Loucy (cell line): ENCODE data around the gene GIMAP1.

ENCODE experiments used
- EZH2phosphoT487 ChIP-seq: fragments of 200-600 bp; IDR thresholded peaks from 2 replicates; pipeline ENCODE4 v1.6.1; 2018; ENCODE audit warnings: antibody characterized with exemption, mild to moderate bottlenecking, moderate library complexity, borderline replicate concordance
- TF ChIP-seq, protein P1 (sequence below): fragments of 200-600 bp; sonication (generic); conservative IDR thresholded peaks from 2 replicates; pipeline ENCODE4 v1.5.1; 2014; ENCODE audit warnings: mild to moderate bottlenecking, antibody characterized with exemption, low read length

DNA sequence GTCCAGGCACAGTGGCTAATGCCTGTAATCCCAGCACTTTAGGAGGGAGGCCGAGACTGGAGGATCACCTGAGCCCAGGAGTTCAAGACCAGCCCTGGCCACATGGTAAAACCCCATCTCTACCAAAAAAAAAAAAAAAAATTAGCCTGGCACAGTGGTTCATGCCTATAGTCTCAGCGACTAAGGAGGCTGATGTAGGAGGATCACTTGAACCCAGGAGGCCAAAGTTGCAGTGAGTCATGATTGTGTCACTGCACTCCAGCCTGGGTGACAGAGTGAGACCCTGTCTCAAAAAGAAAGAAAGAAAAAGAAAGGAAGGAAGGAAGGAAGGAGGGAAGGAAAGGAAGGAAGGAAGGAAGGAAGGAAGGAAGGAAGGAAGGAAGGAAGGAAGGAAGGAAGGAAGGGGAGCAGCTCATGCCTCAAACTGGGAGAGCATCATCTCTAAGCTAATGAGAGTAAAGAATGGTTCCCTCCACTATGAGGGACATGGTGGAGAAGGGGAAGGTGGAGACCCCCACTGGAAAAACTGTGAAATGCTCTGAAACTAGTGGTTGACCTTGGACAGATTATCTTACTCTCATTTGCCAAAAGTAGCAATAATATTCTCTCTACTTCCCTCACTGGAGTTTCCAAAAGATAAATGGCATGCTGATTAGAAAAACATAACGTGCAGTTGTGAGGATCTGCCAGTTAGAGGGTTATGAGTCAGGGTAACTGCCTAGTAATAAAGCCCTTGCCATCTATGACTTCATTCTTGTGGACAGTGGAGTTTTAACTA, 37.6 kb downstream of the GIMAP1 start:
- TF ChIP-seq, protein P1, sequence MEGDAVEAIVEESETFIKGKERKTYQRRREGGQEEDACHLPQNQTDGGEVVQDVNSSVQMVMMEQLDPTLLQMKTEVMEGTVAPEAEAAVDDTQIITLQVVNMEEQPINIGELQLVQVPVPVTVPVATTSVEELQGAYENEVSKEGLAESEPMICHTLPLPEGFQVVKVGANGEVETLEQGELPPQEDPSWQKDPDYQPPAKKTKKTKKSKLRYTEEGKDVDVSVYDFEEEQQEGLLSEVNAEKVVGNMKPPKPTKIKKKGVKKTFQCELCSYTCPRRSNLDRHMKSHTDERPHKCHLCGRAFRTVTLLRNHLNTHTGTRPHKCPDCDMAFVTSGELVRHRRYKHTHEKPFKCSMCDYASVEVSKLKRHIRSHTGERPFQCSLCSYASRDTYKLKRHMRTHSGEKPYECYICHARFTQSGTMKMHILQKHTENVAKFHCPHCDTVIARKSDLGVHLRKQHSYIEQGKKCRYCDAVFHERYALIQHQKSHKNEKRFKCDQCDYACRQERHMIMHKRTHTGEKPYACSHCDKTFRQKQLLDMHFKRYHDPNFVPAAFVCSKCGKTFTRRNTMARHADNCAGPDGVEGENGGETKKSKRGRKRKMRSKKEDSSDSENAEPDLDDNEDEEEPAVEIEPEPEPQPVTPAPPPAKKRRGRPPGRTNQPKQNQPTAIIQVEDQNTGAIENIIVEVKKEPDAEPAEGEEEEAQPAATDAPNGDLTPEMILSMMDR = peak; percentile 75
- no peak for TF ChIP-seq EZH2phosphoT487
